Stimulated activated CD4-positive, alpha-beta T cell treated with anti-CD3 and anti-CD28 coated beads, Interleukin-4, amount 100 ng/mL, for 24 hours (primary cell): ENCODE measurements around the gene PHF12.

Experiments used
- DNase-seq: peaks from one replicate; pipeline ENCODE4 v3.0.0-alpha.2; 2020

The PHF12 gene

DNA sequence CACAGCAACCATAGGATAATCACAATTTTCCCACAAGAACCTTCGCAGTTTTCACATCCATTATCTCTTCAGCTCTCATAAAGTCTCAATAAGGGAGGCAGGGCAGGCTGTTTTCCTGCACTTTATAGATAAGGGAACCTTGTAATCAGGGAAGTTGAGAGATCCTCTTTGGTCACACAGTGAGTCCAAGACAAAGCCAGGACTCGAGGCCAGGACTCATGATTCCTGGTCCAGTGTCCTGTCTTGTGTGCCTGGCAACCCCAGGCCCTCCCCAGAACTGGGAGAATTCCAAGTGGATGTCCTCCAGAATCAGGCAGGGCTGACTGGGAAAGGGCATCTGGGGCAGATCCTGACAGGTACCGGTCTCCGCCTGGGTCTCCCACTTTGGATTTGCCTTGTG is 23.1 kb upstream of the PHF12 start:
- no peak for DNase-seq

- no peak for DNase-seq
These were observed 22.1 kb upstream of the PHF12 start for GRCh38 chr17:28973425-28973824.

DNA sequence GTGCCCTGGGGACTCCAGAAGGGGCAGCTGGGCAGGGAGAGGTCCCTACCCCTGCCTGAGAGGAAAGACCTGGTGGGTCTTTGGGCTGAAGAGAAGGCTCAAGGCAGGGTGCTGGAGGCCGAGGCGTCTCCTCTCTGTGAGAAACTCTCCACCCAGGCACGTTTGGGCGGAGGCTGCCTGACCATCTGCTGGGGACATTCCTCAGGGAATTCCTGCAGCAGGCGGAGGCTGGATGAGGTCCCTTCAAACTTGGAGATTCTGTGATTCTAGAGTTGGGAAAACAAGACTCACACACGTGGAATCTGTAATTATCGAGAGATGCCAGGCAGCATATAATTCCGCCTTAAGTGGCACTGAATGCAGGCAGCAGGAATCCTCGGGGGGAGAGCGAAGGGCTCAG is 21.1 kb upstream of the PHF12 start:
- no peak for DNase-seq

- DNase-seq, result no peak
These were observed 19.6 kb upstream of the PHF12 start for GRCh38 chr17:28970879-28971278.

- no peak for DNase-seq
These were observed 18.5 kb upstream of the PHF12 start for GRCh38 chr17:28969706-28970393.

- no peak for DNase-seq
These were observed 17.6 kb upstream of the PHF12 start for GRCh38 chr17:28968914-28969295.

DNA sequence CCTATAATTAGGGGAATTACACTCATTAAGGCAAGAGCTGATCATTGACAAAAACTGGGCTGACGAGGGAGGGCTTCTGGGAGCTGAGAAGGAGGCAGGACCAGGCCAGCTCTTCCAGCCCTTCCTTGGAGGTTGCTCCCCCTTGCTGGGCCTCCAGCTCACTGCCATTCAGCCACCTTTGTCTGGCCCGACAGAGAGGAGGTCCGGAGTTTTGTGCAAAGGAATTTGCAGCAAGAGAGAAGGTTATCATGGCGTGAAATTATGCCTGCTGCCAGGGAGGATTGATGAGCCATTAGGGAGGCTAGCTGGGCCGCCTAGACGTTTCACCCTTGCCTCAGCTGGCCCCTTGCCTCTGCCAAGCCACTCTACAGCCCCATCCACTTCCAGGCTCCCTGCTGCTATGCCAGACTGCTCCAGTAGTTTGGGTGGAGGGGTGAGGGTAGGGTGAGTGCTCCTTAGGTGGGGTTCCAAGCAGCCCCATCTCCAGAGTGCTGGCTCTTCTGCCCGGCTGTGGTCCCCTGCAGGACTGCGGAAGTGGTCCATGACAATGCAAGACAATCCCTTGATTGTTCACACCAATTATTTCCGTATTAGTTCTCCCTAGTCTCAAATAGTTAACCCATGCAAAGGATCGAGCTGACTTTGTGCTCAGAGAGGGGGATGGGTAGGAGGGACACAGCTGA is 17.1 kb upstream of the PHF12 start:
- DNase-seq, result no peak

- DNase-seq, result no peak
These were observed 16.2 kb upstream of the PHF12 start for GRCh38 chr17:28967221-28968135.

- DNase-seq, result no peak
These were observed 12.5 kb upstream of the PHF12 start for GRCh38 chr17:28963841-28964240.

DNA sequence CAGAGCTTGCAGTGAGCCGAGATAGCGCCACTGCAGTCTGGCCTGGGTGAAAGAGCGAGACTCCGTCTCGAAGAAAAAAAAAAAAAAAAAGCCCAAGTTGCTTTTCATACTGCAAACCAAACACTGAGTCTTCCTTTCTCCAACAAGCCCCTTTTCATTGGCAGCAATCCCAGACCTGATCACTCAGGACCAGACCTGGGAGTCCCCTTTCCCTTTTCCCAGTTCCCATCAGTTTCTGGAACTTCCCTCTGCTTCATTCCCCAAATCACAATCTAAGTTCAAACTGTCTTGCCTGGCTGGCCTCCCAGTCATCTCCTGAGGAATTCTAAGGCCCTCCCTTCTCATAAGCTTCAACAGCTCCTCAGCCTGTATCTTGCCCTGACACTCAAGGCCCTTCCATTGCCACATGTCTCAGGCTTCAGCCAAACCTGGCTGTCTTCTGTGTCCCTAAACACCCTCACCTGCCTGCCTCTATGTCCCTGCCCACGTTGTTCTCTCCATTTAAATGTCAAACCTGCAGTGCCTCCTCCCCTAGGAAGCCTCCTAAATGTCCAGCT is 11.8 kb upstream of the PHF12 start:
- no peak for DNase-seq

- no peak for DNase-seq
These were observed 10.1 kb upstream of the PHF12 start for GRCh38 chr17:28961391-28961790.

GRCh38 chr17:28960256-28961061 is 9.1 kb upstream of the PHF12 start:
- DNase-seq, result no peak

DNA sequence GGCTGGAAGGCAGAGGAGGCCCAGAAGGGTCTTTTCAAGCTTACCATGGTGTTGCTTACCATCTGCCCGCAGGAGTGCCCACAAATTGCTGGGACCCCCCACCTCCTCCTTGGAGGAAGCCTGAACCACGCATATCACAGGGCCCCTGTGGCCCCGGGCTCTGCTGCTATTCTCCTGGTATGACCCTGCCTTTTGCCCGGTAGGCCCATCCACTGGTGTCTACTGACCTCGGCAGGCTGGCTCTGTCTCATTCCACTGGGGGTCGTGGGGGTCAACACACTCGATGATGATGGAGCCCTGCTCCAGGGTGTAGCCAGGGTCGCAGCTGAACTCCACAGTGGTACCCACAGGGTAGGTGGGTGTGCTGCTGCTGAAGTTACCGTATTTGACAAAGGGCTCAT is 8.2 kb upstream of the PHF12 start:
- DNase-seq, result no peak

- DNase-seq, result no peak
These were observed 7.6 kb upstream of the PHF12 start for GRCh38 chr17:28958820-28959455.

- DNase-seq, result no peak
These were observed 6.7 kb upstream of the PHF12 start for GRCh38 chr17:28957992-28958355.

DNA sequence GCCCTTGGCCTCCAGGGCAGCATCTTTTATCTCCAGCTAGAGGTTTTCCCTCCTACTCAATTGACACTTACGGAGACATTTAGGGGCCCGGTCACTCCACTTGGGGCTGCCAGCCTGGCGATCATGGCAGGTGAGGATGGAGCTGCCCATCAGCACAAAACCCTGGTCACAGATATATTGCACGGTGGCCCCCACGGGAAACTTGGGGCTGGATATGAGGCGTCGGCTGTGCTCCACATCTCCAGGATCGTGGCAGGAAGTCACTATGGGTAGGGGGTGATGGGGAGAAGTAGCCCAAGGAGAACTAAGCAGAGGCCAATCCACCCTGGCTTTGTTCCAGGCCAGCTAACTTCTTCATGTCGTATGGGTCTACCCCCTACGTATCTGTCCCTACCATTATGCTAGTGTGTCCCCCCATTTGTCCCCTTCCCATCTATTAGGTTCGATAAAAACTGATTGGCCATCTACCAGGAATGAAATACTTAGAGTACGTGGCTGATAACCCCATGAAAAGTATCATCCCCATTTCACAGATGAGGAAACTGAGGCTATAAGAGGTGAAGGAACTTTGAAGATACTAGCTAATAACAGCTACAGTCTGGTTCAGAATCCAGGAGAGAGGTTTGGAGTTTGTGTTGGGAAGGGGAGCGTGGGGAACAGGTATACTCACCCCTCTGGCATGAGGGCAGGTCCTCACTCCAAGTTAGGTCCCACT is 6.1 kb upstream of the PHF12 start:
- no peak for DNase-seq

- no peak for DNase-seq
These were observed 5.5 kb upstream of the PHF12 start for GRCh38 chr17:28956861-28957260.

- DNase-seq, result no peak
These were observed 4.8 kb upstream of the PHF12 start for GRCh38 chr17:28956112-28956511.

- no peak for DNase-seq
These were observed 4.1 kb upstream of the PHF12 start for GRCh38 chr17:28955408-28955807.

GRCh38 chr17:28954886-28955285 is 3.6 kb upstream of the PHF12 start:
- DNase-seq, result no peak

DNA sequence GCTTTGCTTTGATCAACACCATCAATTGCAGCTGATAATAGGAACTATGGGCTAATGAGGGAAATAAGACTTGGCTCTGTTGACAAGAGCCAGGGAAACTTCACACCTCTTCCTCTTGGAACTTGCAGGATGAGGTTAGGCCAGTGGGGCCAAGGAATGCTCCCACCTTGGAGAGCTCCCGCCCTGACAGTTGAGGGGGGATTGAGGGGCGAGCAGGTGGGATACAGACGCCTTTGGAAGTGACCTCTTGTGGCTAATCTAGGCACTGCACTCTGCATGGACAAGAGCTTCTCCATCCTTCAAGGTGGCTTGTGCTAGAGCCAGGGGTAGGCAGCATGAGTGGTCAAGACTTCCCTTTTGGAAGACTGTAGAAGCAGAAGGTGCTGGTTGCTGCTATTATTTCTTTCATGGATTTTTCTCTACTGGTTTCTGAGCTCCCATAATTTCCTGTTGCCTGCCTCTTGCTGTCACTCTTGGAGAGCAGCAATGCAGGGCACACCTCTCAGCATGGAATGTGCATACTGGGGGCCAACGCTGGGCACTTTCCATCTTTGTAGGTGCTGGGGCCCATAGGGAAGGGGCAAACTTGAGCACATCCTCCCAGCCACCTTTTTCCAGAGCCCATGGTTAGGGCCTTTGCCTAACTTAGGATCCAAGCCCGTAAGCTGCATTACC is 2.3 kb upstream of the PHF12 start:
- DNase-seq, result peak; percentile 61
